ENCODE data around the gene CD3G.
"Not testable (repeated sequence)": the region's sequence is repeated elsewhere in the genome, so short reads cannot be mapped to it uniquely, and the experiment has no call there.

Gene CD3G

DNA sequence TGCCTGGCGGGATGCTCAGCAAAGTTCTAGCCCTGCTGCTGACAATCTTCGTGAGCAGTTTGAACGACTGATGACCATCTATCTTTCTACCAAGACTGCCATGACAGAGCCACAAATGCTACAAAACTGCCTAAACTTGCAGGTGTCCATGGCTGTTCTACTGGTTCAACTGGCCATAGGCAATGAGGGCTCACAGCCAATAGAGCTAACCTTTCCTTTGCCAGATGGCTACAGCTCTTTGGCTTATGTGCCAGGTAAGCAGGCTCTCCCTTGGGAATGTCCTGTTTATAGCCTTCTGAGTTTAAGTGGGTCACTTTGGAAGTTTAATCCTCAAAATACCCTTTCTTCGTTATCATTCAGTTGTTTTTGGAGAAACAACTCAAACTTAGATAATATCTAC, 35.4 kb downstream of the CD3G start:
- DNase-seq (ENCODE audit: low read depth in 2 of 2), result no peak

DNA sequence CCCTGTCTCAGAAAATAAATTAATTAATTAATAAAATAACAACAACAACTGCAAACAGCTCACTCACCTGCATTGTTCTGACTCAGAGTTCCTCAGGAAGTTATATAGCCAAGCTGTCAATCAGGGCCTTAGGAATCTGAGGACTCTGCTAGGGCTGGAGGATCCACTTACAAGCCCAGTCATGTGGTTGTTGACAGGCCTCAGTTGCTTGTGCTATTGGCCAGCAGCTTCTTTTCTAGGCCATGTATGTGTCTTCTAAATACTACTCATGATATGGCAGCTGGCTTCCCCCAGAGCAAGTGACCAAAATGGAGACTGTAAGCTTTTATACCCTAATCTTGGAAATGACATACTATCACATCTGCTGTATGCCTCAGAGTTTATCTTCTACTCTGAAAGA, 36.4 kb downstream of the CD3G start:
- no peak for DNase-seq (ENCODE audit: low read depth in 2 of 2)

DNA sequence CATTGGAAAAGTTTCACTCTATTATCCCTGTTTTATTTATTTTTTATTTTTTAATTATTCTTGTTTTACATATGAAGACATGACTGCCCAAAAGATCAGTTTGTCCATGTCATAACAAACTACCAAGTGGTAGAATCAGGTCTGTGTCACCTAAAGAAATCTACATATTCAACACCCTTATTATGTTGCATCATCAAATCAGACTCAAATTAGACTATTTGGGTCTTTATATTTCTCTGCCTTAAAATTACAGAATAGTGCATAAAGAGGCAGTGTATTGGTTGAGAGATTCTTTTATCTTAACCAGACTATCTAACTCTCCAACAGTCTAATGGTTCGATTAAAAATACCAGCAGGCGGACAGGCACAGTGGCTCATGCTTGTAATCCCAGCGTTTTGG, 38.8 kb downstream of the CD3G start:
- no peak for DNase-seq (ENCODE audit: low read depth in 2 of 2)

DNA sequence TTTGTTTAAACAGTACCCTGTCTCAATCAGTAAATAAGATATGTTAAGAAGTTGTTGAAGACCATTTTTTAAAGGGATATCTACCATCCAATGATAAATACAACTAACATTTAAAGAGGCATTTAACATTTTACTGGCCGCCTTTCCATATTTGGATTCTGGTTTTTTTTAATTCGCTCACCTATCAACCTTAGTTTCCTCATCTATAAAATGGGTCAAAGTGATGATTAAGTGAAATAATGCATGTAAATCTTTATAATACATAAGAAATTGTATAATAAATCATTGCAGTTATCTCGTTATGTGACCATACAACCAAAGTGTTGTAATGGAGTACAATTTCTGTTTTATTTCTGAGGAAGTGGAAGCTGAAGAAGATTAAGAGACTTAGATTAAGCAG, 39.5 kb downstream of the CD3G start:
- no peak for DNase-seq (ENCODE audit: low read depth in 2 of 2)

DNA sequence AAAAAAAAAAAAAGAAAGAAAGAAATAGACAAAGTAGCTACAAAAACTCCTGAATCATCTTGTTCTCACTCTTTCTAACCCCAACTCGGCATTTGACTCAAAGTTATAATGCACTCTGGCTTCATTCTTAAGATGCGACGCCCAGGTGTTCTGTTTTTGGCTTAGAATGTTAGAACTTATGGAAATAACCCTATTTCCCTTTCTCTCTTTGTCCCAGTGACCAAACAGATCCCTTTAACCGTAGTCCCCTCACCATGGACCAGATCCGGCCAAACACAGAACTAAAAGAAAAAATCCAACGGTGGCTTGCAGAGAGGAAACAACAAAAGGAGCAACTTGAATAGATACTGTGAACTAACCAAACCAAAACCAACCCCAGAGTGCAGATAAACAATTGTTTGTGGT, 52.0 kb downstream of the CD3G start:
- no peak for DNase-seq (ENCODE audit: low read depth in 2 of 2)

DNA sequence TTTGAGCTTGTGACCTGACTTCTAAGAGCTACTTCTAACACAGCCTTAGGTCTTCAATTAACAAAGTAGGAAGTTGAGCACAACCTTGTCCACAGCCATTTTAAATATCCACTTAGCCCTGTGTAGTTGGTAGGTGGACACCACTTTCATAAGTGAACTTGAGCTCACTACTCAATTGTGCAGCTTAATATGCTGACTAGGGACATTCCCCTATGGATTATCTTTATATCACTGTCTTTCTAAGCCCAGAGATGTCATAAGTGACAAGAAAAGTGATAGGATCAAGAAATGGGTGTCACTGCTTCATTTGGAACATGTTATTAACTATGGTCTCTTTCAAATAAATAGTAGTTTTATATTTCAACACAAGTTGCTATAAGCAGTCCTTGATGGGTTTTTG, 53.3 kb downstream of the CD3G start:
- no peak for DNase-seq (ENCODE audit: low read depth in 2 of 2)

DNA sequence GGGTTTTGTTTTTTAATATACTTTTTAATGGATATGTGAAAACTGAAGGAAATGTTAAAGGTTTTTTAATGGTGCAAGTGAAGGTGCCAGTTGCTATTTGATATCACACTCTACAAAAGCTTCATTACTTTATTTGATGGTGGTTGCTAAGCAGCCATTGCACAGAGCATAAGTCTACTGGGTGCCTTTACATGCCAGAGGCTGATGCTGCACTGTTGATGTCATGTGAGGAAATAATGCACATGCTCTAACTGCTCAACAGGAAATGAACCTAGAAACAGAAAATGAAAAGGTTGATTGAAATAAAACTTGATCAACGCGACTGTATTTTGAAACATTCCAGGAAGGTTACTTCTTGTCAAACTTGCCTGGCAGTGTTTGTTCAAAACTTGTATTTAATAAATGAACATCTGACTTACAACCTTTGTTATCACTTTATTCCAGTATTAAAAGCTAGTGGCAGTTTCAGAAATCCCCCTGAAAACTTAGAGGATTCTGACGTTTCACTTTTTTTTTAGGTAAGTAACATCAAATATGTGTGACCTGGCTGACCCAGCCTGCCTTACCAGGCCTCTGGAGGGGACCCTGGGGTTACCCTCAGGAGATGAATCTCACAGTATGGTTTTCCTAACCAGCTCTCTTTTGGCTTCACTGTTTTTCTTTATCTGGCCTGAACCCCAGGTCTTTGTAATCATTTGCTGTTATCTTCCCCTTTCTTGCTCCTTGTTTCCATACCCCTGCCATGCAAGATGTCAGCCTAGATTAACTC, 54.8 kb downstream of the CD3G start:
- DNase-seq (ENCODE audit: low read depth in 2 of 2), result peak in 1 of 2 donors; percentile 18

DNA sequence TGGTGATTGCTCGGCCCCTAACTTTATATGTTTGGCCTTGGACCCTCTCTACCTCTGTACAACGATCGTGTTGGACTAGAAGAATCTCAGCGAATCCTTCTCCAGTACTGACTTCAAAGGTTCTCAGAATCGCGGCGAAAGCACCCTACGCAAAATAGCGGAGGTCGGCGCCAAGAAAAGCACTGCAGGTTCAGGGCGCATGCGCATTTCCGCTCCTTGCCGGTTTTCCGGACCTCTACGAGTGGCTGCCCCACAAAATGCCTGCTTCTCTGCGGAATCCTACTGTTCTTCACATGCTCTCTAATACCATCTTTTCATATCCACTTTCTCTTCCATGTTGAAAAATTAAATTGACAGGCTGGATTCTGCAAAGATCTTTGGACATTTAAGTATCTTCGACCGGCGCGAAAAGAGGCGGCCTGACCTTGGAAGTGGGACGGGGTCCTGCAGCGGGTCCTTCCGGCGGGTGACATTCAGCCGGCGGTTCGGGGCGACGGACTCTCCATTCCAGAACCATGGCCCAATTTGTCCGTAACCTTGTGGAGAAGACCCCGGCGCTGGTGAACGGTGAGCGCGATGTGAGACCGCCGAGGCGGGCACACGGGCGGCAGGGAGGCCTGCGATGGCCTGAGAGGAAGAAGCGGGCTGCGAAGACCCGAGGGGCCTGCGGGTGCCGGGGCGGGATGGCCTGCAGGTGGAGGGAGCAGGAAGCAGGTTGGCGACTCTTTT, 57.2 kb downstream of the CD3G start, which contains the start of gene ATP5MG:
ATP5MG (plus strand) TSS at position 456 of the 729 bp plus-strand sequence; CDS start at position 516, 60 bp downstream.
- peak; percentile 82 to 90 for DNase-seq (ENCODE audit: low read depth in 2 of 2)

DNA sequence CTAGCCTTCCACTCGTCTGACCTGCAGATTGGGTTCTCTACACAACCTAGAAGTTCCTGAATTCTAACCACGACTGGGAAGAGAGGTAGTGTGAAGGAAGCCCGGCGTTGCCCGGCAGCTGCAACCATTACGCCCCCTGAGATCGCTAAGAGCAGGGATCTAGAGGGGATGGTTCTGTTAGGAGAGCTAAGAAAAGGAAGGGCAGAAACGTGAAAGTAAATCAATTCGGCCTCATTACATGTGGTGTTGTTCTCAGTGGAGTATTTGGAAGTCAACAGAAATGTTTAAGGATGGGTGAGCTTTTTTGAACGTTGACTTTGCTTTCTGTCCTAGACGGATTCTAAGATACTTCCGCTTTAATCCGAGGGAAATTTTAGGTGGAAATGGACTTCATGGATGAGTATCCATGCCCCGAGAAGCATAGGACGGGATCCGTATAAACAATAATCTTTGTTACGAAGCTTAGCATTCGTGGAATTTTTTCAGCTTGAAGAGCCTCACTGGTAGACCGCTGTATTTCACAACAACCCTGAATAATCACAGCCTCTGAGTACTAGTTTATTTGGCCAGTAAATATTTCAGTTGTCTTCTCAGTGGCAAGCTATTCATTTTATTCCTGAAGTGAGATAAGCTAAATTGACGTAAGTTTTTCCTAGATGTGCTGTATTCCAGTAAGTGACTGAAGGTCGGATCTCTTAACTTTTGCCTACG, 57.9 kb downstream of the CD3G start:
- DNase-seq (ENCODE audit: low read depth in 2 of 2), result no peak

DNA sequence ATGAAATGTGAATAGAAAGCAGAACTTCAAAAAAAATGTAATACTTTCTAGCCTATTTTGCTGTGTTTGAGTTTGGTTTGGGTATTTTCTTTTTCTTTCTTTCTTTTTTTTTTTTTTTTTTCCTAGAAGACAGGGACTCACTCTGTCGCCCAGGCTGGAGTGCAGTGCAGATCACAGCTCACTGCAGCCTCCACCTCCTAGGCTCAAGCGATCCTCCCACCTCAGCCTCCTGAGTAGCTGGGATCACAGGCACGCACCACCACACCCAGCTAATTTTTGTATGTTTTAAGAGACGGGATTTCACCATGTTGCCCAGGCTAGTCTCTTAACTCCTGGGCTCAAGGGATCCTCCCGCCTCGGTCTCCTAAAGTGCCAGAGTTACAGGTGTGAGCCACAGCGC, 58.5 kb downstream of the CD3G start:
- not testable (repeated sequence) for DNase-seq (ENCODE audit: low read depth in 2 of 2)

Measured in activated CD4-positive, alpha-beta T cell treated with anti-CD3 and anti-CD28 coated beads for 24 hours (primary cell).